Measurements from ENCODE around the gene FLNA. TPM values are rescaled to one million over a fixed set of nuclear protein-coding genes. Genes with fewer than 3 reads are reported as not detected.

FLNA gene
- total and polyA plus RNA-seq, 9 of the 15 experiments (the other 6 are each of a cell fraction or from before 2014, with no cell fraction given), result 6.2 to 735 (median 135) TPM

GRCh38 chrX:154401045-154401799 is 26.8 kb upstream of the FLNA start (continued):
- no peak for TF ChIP-seq C11orf30 (IDR thresholded peaks at IDR 0.05; ENCODE audit: low read depth)
- TF ChIP-seq USF1 (CRISPR knock-in tag; IDR thresholded peaks at IDR 0.05), result peak; percentile 49; the same call in 1 of the 2 replicates
- TF ChIP-seq ZNF24 (IDR thresholded peaks at IDR 0.05), result no peak
- TF ChIP-seq HDAC1 (IDR thresholded peaks at IDR 0.05), result no peak
- TF ChIP-seq TEAD2 (tag; IDR thresholded peaks at IDR 0.05), result no peak
- no peak; the same call in 1 of the 2 replicates for TF ChIP-seq HMGXB4 (CRISPR knock-in tag; IDR thresholded peaks at IDR 0.05)
- TF ChIP-seq PHF20 (IDR thresholded peaks at IDR 0.05; ENCODE audit: partially characterized antibody), result no peak
- no peak for TF ChIP-seq ZSCAN29 (IDR thresholded peaks at IDR 0.05)
- peak; percentile 26; the same call in 1 of the 2 replicates for TF ChIP-seq CTBP1 (IDR thresholded peaks at IDR 0.05; ENCODE audit: borderline replicate concordance)
- no peak for TF ChIP-seq NCOA1 (IDR thresholded peaks at IDR 0.05; ENCODE audit: low read depth)
- TF ChIP-seq NCOR1 (IDR thresholded peaks at IDR 0.05), result peak; percentile 67
- no peak for TF ChIP-seq ETV6 (IDR thresholded peaks at IDR 0.05; ENCODE audit: borderline replicate concordance in 1 of 2, low read depth in 2 of 2, low read length in 1 of 2)
- TF ChIP-seq ETV6 (CRISPR knock-in tag; IDR thresholded peaks at IDR 0.05; ENCODE audit: borderline replicate concordance), result no peak; the same call in 1 of the 2 replicates
- TF ChIP-seq BRD9 (IDR thresholded peaks at IDR 0.05; ENCODE audit: low read depth, partially characterized antibody), result no peak
- TF ChIP-seq ZNF76 (CRISPR knock-in tag; IDR thresholded peaks at IDR 0.05; ENCODE audit: borderline replicate concordance), result no peak
- TF ChIP-seq TOE1 (IDR thresholded peaks at IDR 0.05; ENCODE audit: borderline replicate concordance), result no peak; the same call in 1 of the 2 replicates
- no peak for TF ChIP-seq TOE1 (CRISPR knock-in tag; IDR thresholded peaks at IDR 0.05; ENCODE audit: borderline replicate concordance, low read depth)
- TF ChIP-seq TAF9B (IDR thresholded peaks at IDR 0.05; ENCODE audit: partially characterized antibody), result no peak
- TF ChIP-seq CHCHD3 (CRISPR knock-in tag; IDR thresholded peaks at IDR 0.05), result no peak
- TF ChIP-seq POLR2AphosphoS5 (IDR thresholded peaks at IDR 0.05; ENCODE audit: control insufficient read depth, insufficient read depth, low read depth, low read length), result peak; percentile 93
- TF ChIP-seq EHMT2 (IDR thresholded peaks at IDR 0.05), result no peak
- TF ChIP-seq ZNF217 (CRISPR knock-in tag; IDR thresholded peaks at IDR 0.05), result no peak
- peak; percentile 59 for TF ChIP-seq SNRNP70 (optimal IDR thresholded peaks at IDR 0.05; ENCODE audit: low read depth, low read length)
- no peak for TF ChIP-seq POU5F1 (IDR thresholded peaks at IDR 0.05; ENCODE audit: borderline replicate concordance, low read depth, low read length, partially characterized antibody)
- TF ChIP-seq RBM34 (IDR thresholded peaks at IDR 0.05; ENCODE audit: borderline replicate concordance, insufficient read depth, low read length), result no peak
- no peak for TF ChIP-seq CREM (IDR thresholded peaks at IDR 0.05; ENCODE audit: low read depth)
- TF ChIP-seq MBD1 (CRISPR knock-in tag; IDR thresholded peaks at IDR 0.05), result no peak
